IPS DF 19.7 (cell line): Measurements from ENCODE around the gene RAB29.
"Not testable (repeated sequence)": the region's sequence is repeated elsewhere in the genome, so short reads cannot be mapped to it uniquely, and the experiment has no call there.

Experiments
- DNase-seq: peaks from one replicate; pipeline ENCODE4 v3.0.0-alpha.2; 2013; ENCODE audit warnings: low read depth, low spot score

RAB29 gene

GRCh38 chr1:205725514-205725913, 49.8 kb downstream of the RAB29 start:
- DNase-seq, result no peak

GRCh38 chr1:205720740-205721139, 54.5 kb downstream of the RAB29 start:
- not testable (repeated sequence) for DNase-seq

- DNase-seq, result no peak
These were observed 55.5 kb downstream of the RAB29 start for GRCh38 chr1:205719762-205720161.

- no peak for DNase-seq
These were observed 56.3 kb downstream of the RAB29 start for GRCh38 chr1:205719015-205719414.
